Central memory CD4-positive, alpha-beta T cell (primary cell): ENCODE data around the gene SPATA22.
"Not testable (repeated sequence)": the region's sequence is repeated elsewhere in the genome, so short reads cannot be mapped to it uniquely, and the experiment has no call there.

Source experiments
- DNase-seq: peaks from one replicate; pipeline ENCODE4 v3.0.0; 2022

SPATA22 gene

DNA sequence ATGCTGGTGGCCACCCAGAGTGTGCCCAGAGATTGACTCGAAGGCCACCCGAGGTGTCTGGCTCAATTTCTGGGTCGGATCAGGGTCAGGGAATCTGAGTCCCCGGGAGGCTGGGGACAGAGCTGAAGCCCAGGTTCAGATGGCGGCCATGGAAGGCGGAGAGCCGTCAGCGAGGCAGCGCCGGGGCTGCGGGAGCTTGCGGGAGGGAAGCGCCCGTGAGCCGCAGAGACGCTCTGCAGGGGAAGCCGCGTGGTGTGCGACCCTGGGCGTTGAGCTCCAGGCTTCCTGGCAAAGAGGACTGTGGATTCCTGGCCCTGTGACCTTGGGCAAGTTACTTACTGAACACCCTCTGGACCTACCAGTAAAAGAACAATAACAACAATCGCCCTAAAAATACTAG is 518 bp upstream of the SPATA22 start:
- DNase-seq = no peak

DNA sequence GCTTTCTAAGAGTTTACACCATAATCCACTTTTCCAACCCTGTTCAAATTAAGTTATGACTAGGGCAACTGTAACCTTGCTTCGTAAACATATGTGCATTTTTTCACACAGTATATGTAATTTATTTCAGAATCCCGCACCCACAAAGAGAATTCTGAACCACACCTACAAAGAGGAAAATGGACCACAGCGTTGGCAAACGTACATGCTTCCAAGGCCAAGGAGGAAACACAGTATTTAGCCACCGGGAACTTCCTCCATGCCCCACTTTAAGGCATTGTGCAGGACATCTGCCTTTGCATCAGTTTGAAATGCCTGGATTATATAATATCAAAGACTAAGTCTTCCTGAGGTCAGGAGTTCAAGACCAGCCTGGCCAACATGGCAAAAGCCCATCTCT is 2.1 kb downstream of the SPATA22 start:
- DNase-seq = no peak

- not testable (repeated sequence) for DNase-seq
Observed at GRCh38 chr17:3466355-3466754, 5.3 kb downstream of the SPATA22 start.

- DNase-seq = no peak
Observed at GRCh38 chr17:3448059-3448665, 23.5 kb downstream of the SPATA22 start.

DNA sequence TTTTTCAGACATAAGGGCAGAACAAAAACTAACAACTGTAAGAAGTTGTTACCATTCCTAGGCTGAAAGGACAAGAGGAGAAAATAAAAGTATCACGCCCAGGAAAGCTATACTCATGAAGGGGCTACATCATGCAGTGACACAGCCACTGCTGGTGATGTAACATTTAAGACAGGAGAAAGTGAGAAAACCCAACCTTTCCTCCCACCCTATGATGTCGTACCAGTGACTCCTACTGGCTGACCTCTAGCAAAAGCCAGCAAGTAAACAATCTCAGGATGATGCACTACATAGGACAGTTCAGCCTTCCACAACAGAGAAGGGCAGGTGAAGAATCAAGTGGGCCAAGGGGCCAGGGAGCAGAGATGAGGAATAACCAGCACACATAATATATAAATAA is 24.0 kb downstream of the SPATA22 start:
- no peak for DNase-seq

- DNase-seq = no peak
Observed at GRCh38 chr17:3440451-3440850, 31.2 kb downstream of the SPATA22 start.

- no peak for DNase-seq
Observed at GRCh38 chr17:3438368-3438767, 33.3 kb downstream of the SPATA22 start.

DNA sequence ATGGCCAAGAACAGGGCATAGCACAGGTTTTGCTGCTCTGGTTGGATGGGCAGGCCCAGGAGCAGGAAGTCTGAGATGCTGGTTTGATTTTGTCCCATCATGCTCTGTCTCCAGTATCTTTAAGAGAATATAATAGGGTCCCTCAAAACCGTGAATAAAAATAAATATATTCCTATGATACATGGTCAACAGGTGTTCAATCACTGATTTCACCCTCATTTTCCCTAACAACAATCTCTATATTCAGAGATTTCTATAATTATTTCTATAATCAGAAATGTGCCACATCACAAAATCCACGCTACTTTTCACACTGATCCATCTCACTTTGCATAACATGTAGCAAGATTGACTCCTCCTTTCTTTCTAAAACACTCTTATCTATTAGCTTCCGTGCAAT is 37.9 kb downstream of the SPATA22 start, which contains the start of gene OR1E2:
TSS of gene OR1E2 (minus strand) at position 101 of the 400 bp plus-strand sequence. CDS start at position 101, 0 bp downstream.
- DNase-seq = no peak

GRCh38 chr17:3433215-3433614 is 38.4 kb downstream of the SPATA22 start:
- not testable (repeated sequence) for DNase-seq

DNA sequence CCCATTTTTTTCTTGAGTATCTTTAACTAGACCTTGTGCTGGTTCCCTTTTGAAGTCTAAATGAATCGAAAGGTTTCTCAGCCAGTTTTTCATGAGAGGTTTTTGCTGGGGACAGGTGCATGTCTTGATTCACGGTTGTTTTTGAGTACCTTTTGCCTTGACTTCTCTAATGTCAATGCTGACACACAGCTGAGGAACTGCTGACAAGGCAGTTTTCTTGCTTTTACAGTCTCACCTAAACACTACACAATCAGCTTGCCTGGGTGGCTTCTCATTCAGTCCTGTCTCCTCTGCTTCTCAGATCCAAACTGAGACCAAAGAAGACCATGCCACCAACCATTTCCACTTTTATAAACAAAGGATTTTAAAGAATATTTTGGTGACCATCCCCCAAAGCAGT is 53.4 kb downstream of the SPATA22 start:
- no peak for DNase-seq

- DNase-seq = no peak
Observed at GRCh38 chr17:3415610-3416009, 56.0 kb downstream of the SPATA22 start.

DNA sequence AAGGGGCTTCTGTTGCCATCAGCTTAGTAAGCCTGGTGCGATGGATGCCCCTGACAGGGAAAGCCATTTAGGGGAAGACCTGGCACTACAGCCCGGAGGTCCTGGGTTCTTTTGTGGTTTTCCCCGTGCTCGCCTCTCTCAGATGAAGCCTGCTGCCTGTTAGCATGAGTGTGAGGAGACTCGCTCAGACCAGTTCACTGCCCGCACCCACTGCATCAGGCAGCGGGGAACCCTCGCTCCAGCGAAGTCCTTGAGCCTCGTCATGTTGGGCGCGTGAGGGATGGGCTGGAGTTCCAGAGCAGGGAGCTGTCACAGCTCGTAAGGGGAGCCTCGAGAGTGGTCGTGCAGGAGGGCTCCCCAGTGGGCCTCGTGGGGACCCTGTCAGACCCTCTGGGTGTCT is 59.4 kb downstream of the SPATA22 start:
- not testable (repeated sequence) for DNase-seq

DNA sequence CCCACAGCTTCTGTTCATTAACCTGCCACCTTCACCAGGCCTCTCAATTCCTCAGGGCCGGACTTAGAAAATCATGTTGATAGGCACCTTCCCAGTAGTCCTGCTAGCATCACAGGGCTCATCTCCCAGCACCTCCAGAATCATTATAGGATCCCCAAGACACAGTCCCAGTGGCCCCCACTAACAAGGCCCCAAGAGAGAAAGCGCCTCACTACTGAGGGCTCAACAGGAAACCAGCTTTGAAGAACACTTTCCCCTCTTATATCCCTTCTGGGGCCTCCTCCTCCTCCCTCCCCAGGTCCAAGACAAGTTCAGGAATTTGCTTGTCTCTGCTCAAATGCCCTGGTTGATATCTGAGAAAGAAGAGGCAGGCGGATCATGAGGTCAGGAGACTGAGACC is 60.5 kb downstream of the SPATA22 start, which contains the start of gene OR3A3:
TSS of gene OR3A3 (plus strand) at position 301 of the 400 bp plus-strand sequence.
- no peak for DNase-seq

- DNase-seq = not testable (repeated sequence)
Observed at GRCh38 chr17:3403856-3404255, 67.8 kb downstream of the SPATA22 start.

DNA sequence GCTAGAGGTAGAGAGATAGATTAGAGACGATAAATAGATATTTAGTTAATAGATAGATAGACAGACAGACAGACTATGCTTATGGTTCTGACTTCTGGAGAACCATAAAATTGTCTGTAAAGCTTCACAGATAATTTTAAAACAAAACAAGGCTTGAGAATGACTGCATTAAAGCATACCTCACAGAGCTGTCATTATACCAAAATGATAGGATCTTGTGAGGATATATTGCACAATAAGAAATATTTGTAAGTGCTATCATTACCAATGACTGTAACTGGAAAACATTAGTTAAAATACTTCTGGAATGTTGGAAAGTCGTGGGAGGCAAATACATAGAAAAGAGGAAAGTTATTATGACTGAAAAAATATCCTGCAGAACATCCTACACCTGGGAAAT is 69.8 kb downstream of the SPATA22 start:
- no peak for DNase-seq

DNA sequence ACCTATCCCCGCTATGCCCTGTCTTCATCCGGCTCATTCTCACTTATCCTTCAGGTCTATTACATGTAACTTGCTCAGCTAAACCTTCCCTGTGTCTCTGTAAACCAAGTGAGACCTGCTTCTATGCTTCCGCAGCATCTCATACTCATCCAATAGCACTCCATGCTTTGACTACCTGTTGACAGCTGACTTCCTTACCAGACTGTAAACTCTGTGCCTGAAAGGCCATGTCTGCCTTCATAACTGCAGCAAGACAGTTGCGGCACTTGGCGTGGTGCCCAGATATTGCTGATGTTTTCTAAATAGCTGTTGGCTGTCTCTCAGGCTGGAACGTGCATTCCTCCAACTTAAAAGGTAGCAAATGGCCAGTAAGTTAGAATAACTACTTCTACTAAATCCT is 71.6 kb downstream of the SPATA22 start:
- no peak for DNase-seq

GRCh38 chr17:3398310-3398709 is 73.3 kb downstream of the SPATA22 start, which contains the start of gene OR1E1:
TSS of gene OR1E1 (minus strand) at chr17:3398410. CDS start at chr17:3398410, 0 bp downstream.
- DNase-seq = no peak

DNA sequence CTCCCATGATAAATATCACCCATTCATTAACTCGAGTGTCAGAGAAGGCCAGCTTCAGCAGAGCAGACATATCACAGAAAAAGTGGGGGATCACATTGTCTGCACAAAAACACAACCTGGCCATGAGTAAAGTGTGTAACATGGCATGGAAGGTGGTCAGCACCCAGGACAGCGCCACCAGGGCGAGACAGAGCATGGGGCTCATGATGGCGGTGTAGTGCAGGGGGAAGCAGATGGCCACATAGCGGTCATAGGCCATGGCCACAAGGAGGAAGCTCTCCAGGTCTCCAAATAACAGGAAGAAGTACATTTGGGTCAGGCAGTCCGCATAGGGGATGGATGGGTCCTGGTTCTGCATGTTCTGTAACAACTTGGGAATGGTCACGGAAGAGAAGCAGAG is 73.8 kb downstream of the SPATA22 start:
- not testable (repeated sequence) for DNase-seq
